Memory B cell (primary cell): Measurements from ENCODE around the gene PIM3.
A peak's percentile ranks its signal among the peaks of the same experiment; 100 is the strongest.
"Not testable (repeated sequence)": the region's sequence is repeated elsewhere in the genome, so short reads cannot be mapped to it uniquely, and the experiment has no call there.

Source experiments
- ATAC-seq: fragments of 150-1000 bp; cut with Tn5 transposase; 2 replicates; pipeline ENCODE4 v1.10.0; 2021; ENCODE audit warnings: low read depth, mild to moderate bottlenecking, moderate library complexity
- DNase-seq, 2 donors: peaks; one replicate each; pipeline ENCODE4 v3.0.0; 2022; ENCODE audit warnings: low spot score in 2 of 2
- H3K27ac Mint-ChIP-seq: one replicate; pipeline ENCODE4 v1.8.0; 2022; ENCODE audit warnings: mild to moderate bottlenecking, moderate library complexity, mixed read lengths
- H3K27me3 Mint-ChIP-seq: one replicate; pipeline ENCODE4 v1.8.0; 2022; ENCODE audit warnings: mixed read lengths
- H3K36me3 Mint-ChIP-seq: one replicate; pipeline ENCODE4 v1.8.0; 2022; ENCODE audit warnings: mild to moderate bottlenecking, mixed read lengths
- H3K4me1 Mint-ChIP-seq: one replicate; pipeline ENCODE4 v1.8.0; 2022; ENCODE audit warnings: mixed read lengths
- H3K4me3 Mint-ChIP-seq: one replicate; pipeline ENCODE4 v1.8.0; 2022; ENCODE audit warnings: mild to moderate bottlenecking, moderate library complexity, mixed read lengths
- H3K9me3 Mint-ChIP-seq: one replicate; pipeline ENCODE4 v1.8.0; 2022; ENCODE audit warnings: mixed read lengths

PIM3 gene

DNA sequence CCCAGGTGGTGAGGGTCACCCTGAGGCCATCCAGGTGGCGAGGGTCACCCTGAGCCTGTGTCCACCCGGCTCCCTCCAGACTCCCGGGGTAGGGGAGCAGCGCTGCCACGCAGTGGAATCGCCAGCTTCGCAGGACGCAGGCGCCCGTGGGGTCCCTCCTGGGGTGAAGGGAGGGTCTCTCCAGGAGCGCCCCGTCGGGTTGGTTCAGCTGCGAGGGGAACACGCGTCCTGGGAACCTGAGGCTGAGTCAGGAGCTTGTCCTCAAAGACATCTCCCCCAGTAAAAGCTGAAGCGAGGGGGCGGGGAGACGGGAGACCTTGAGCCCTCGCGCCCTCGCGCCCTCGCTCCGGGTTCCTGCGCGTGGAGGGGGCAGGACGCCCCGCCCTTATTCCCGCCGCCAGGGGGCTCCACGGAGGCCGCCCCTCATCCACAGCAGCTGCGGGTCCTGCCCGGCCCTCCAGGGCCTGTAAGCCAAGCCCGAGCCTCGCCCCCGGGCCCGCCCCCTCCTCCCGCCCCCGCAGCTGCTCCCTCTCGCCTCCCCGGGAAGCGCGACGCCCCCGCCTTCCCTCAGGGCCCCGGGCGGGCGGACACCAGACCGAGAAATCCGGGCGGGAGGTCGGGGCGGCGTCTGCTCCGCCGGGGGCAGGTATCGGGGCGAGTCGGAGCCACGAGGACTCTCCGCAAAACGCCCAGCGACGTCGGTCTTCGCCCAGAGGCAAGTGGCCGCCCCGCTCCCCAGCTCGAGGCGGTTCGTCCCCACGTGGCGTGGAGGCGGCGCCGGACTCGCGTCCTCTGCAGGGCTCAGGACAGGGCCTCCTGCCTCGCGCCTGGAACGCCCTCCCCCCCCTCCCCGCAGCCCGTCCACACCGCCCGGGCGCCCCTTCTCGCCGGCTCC lies 22.8 kb downstream of the PIM3 start:
- DNase-seq (peak in 1 of 2 donors; percentile 62), ATAC-seq (peak; percentile 79)
- H3K27me3 Mint-ChIP-seq = peaks cover 17% of the 10 kb centered on the region
- H3K4me1 Mint-ChIP-seq = peaks cover 6% of the 10 kb centered on the region
- H3K9me3 Mint-ChIP-seq = peaks cover 16% of the 10 kb centered on the region
- H3K27ac Mint-ChIP-seq = peak overlapping the region; percentile 49
- H3K36me3 Mint-ChIP-seq = peaks cover 11% of the 10 kb centered on the region
- H3K4me3 Mint-ChIP-seq = peak overlapping the region; percentile 49

- no peak for ATAC-seq
- Mint-ChIP-seq H3K27ac (no peak overlapping the region), H3K4me1 (peaks cover 4% of the 10 kb centered on the region), H3K9me3 (peaks cover 13% of the 10 kb centered on the region), H3K4me3 (no peak overlapping the region), H3K36me3 (peaks cover 7% of the 10 kb centered on the region), H3K27me3 (peaks cover 20% of the 10 kb centered on the region)
- DNase-seq = no peak
Observed at GRCh38 chr22:49986325-49986724, 25.8 kb downstream of the PIM3 start.

DNA sequence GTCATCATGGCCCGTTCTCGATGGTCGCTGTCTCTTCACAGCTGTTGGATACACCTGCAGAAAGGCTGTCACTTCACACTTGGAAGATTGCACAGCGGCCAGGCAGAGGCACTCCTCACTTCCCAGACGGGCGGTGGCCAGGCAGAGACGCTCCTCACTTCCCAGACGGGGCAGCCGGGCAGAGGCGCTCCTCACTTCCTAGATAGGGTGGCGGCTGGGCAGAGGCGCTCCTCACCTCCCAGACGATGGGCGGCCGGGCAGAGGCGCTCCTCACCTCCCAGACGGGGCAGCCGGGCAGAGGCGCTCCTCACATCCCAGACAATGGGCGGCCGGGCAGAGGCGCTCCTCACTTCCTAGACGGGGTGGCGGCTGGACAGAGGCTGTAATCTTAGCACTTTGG lies 29.3 kb downstream of the PIM3 start:
- not testable (repeated sequence) for ATAC-seq, DNase-seq, H3K4me3 Mint-ChIP-seq, H3K4me1 Mint-ChIP-seq, H3K36me3 Mint-ChIP-seq, H3K27ac Mint-ChIP-seq
- H3K27me3 Mint-ChIP-seq = peaks cover 14% of the 10 kb centered on the region
- peaks cover 16% of the 10 kb centered on the region for H3K9me3 Mint-ChIP-seq

DNA sequence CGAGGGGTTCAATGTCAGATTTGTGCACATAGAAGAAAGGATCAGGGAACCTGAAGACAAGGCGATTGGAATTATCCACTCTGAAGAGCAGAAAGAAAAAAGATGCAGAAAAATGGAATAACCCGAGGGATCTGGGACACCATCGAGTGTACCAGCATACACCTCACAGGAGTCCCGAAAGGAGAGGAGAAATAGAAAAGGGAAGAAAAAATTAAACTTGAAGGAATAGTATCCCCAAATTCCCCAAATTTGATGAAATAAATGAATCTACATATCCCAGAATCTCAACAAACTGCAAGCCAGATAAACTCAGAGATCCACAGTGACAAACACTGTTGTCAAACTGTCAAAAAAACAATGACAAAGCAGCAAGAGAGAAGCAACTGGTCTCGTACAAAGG lies 30.6 kb downstream of the PIM3 start:
- Mint-ChIP-seq H3K36me3 (peaks cover 3% of the 10 kb centered on the region), H3K27me3 (peaks cover 10% of the 10 kb centered on the region), H3K4me1 (peaks cover 3% of the 10 kb centered on the region), H3K4me3 (no peak overlapping the region), H3K27ac (no peak overlapping the region), H3K9me3 (peaks cover 8% of the 10 kb centered on the region)
- ATAC-seq = no peak
- no peak for DNase-seq

GRCh38 chr22:49991907-49992533 lies 31.4 kb downstream of the PIM3 start:
- peaks cover 3% of the 10 kb centered on the region for H3K36me3 Mint-ChIP-seq
- H3K4me3 Mint-ChIP-seq = no peak overlapping the region
- DNase-seq (no peak), ATAC-seq (no peak)
- H3K4me1 Mint-ChIP-seq = peaks cover 3% of the 10 kb centered on the region
- peaks cover 10% of the 10 kb centered on the region for H3K27me3 Mint-ChIP-seq
- peaks cover 6% of the 10 kb centered on the region for H3K9me3 Mint-ChIP-seq
- H3K27ac Mint-ChIP-seq = no peak overlapping the region

- peak overlapping the region; percentile 51 for H3K27ac Mint-ChIP-seq
Observed at GRCh38 chr22:49992921-49993648, 32.5 kb downstream of the PIM3 start.

GRCh38 chr22:49993649-49994360 lies 33.2 kb downstream of the PIM3 start:
- H3K9me3 Mint-ChIP-seq = peaks cover 6% of the 10 kb centered on the region
- H3K4me1 Mint-ChIP-seq = peaks cover 12% of the 10 kb centered on the region
- H3K36me3 Mint-ChIP-seq = peaks cover 3% of the 10 kb centered on the region
- no peak for DNase-seq
- ATAC-seq = no peak
- peaks cover 13% of the 10 kb centered on the region for H3K27me3 Mint-ChIP-seq
- no peak overlapping the region for H3K4me3 Mint-ChIP-seq
- H3K27ac Mint-ChIP-seq = peak overlapping the region; percentile 51

More at GRCh38 chr22:49992921-49993648, 32.5 kb downstream of the PIM3 start:
- Mint-ChIP-seq H3K36me3 (peaks cover 3% of the 10 kb centered on the region), H3K4me1 (peaks cover 6% of the 10 kb centered on the region), H3K9me3 (peaks cover 6% of the 10 kb centered on the region), H3K4me3 (peak overlapping the region; percentile 71), H3K27me3 (peaks cover 8% of the 10 kb centered on the region)
- ATAC-seq = peak; percentile 96
- DNase-seq = peak; percentile 64 to 69

DNA sequence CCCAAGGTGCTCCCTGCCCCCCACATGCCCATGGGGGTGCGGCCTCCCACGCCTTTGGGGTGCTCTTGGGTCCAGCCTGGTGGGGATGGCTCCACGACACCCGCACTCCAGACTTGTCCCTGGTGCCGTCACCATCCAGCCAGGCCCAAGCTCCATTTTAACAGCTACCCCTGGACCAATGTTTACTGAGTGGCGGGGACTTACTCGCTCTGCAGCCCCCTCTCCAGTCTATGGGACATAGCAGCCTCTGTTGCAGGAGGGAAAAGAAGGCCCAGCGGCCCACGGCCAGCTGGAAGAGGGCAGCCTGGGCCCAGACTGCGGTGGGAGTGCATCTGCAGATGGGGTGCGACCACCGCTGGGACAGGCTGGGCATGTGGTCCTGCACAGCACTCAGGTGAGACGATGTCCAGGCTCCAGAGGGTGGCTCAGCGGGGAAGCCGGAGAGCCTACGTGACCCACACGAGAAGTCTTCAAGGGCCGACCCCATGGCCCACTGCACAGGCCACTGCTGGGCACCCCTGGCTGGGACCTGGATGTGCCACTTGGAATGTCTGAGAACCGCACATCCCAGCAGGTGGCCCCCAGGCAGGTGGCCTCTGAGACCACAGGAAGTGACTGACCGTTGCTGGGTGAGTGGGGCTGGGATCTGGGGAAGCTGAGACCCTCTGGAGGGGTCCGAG lies 33.9 kb downstream of the PIM3 start:
- peak overlapping the region; percentile 24 for H3K27ac Mint-ChIP-seq
- peaks cover 3% of the 10 kb centered on the region for H3K36me3 Mint-ChIP-seq
- H3K27me3 Mint-ChIP-seq = peaks cover 16% of the 10 kb centered on the region
- H3K9me3 Mint-ChIP-seq = peaks cover 6% of the 10 kb centered on the region
- H3K4me3 Mint-ChIP-seq = no peak overlapping the region
- ATAC-seq = no peak
- peaks cover 12% of the 10 kb centered on the region for H3K4me1 Mint-ChIP-seq
- DNase-seq = no peak

DNA sequence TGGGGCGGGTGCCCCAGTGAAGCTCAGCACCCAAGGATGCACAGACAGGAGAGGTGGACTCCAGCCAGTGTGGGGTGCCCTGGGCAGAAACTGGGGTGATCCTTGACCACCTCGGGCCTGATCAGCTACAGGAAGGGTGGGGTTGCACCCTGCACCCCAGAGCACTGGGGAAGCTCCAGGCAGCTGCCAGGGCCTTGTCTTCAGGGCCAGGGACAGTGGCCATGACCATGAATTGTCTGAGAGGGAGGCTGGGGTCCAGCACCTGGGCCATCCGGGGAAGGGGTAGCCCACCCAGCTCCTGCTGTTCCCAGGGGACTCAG lies 34.4 kb downstream of the PIM3 start:
- peaks cover 12% of the 10 kb centered on the region for H3K4me1 Mint-ChIP-seq
- H3K36me3 Mint-ChIP-seq = peaks cover 3% of the 10 kb centered on the region
- no peak for DNase-seq
- H3K9me3 Mint-ChIP-seq = peaks cover 6% of the 10 kb centered on the region
- no peak overlapping the region for H3K4me3 Mint-ChIP-seq
- ATAC-seq = no peak
- H3K27ac Mint-ChIP-seq = no peak overlapping the region
- peaks cover 16% of the 10 kb centered on the region for H3K27me3 Mint-ChIP-seq

DNA sequence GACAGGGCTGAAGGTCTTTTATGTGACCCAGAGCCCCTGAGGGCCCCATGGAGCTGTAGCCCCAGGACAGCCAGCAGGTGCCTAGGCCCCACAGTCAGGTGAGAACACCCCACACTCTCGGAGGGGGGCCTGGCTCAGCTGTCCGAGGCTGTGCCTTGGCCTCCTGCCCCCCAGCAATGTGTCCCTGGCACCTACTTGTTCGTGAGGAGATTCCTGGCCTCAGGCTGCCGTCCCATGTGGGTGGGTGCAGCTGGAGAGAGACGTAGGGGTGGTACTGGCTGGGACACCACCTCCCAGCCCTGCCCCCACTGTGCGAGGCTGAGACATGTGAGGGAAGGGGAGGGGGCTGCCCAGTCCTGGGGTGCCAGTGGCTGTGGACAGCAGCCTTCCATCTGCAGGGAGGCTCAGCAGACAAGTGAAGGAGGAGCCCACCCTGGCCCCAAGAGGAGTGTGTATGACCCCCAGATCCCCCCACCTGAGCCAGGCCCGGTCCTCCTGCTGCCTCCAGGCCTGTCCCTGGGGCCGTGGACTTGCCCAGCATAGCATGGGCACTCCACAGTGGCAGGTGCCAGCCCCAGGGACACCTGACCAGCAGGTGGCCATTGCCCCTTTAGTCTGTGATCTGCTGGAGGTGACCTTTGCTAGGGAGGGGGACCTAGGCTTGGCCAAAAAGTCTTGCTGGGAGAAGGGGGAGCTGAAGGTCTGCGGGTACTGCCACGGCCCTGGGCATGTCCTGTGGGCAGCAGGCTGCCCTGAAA lies 35.0 kb downstream of the PIM3 start:
- no peak overlapping the region for H3K4me3 Mint-ChIP-seq
- H3K4me1 Mint-ChIP-seq = peaks cover 12% of the 10 kb centered on the region
- peaks cover 15% of the 10 kb centered on the region for H3K27me3 Mint-ChIP-seq
- DNase-seq = no peak
- H3K9me3 Mint-ChIP-seq = peaks cover 6% of the 10 kb centered on the region
- ATAC-seq = no peak
- H3K27ac Mint-ChIP-seq = no peak overlapping the region
- H3K36me3 Mint-ChIP-seq = peaks cover 3% of the 10 kb centered on the region

DNA sequence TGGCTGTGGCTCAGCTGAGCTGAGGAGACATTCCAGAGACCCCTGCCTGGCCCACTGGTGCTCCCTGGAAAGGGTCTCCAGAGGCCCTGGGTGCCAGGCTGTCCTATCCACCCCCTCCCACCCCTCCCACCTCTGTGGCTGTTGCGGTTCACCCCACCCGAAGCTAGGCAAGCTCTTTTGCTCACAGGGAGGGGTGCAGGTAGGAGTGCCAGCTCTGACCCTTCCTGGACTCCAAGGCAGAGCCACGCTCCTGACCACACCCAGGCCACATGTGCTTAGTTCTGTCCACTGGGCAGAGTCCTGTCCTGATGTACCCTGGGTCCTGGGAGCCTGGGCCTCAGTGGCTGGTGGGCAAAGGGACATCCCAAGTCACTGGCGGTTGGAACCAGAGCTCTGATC lies 35.5 kb downstream of the PIM3 start:
- Mint-ChIP-seq H3K27ac (no peak overlapping the region), H3K36me3 (peaks cover under 1% of the 10 kb centered on the region), H3K27me3 (peaks cover 16% of the 10 kb centered on the region), H3K9me3 (peaks cover 3% of the 10 kb centered on the region), H3K4me3 (no peak overlapping the region), H3K4me1 (peaks cover 14% of the 10 kb centered on the region)
- DNase-seq = no peak
- ATAC-seq = no peak

DNA sequence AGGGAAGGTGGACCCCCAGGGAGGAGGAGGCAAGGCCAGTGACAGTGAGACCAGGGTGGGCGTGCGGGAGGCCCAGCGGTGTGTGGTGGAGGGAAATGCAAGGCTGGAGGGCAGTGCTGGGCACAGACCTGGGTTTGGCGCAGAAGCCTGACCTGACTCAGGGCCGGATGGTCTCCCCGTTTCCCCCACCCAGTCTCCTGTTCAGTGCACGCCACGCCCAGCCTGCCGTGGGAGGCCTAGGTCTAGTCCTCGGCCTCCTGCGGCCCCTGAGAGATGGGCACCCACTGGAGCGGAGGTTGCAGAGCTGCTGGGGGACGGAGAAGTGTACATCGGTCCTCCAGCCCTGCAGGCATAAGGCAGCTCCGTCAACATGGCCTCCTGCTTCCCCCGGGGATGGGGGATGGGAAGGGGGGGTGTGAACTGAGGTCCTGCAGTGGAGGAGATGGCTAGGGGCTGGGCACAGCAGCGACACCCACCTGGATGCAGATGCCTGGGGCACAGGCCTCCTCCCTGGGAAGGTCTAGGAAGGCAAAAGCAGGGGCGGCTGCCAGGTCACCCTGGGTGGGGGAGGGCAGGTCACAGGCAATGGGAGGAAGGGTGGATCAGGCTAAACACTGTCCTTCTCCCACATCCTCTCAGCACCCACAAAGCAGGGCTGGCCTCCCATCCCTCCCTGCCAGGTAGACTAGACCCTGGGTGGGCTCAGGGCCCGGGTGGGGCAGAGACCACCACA lies 36.1 kb downstream of the PIM3 start:
- H3K4me1 Mint-ChIP-seq = peaks cover 16% of the 10 kb centered on the region
- no peak overlapping the region for H3K4me3 Mint-ChIP-seq
- H3K36me3 Mint-ChIP-seq = no peaks in the 10 kb centered on the region
- no peak overlapping the region for H3K27ac Mint-ChIP-seq
- DNase-seq (no peak), ATAC-seq (no peak)
- H3K27me3 Mint-ChIP-seq = peaks cover 16% of the 10 kb centered on the region
- H3K9me3 Mint-ChIP-seq = peaks cover 1% of the 10 kb centered on the region
